Subcutaneous adipose tissue (tissue), 4 donors: ENCODE results near the gene GGTLC1. TPM values are rescaled to one million over a fixed set of nuclear protein-coding genes. Genes with fewer than 3 reads are reported as not detected.

Experiments
- CTCF ChIP-seq: fragments of 450-650 bp; IDR thresholded peaks from one replicate; pipeline ENCODE4 v1.5.1; 2016; ENCODE audit warnings: low read depth, mild to moderate bottlenecking, control low read depth, antibody characterized with exemption, moderate library complexity
- total RNA-seq, 4 donors: library from RNA; depleted of rRNA; stranded (reverse); fragments of >200 nt; gene quantifications; one replicate each; pipeline ENCODE4 v1.1.0, GENCODE V29; 2016

GGTLC1 gene
- total RNA-seq, 4 donors from 2014 or later: not detected

- TF ChIP-seq CTCF: no peak
Observed at GRCh38 chr20:24018796-24019195, 30.2 kb upstream of the GGTLC1 start.

- TF ChIP-seq CTCF: no peak
Observed at GRCh38 chr20:24017458-24017755, 28.8 kb upstream of the GGTLC1 start.

GRCh38 chr20:24016607-24017457, 28.3 kb upstream of the GGTLC1 start:
- TF ChIP-seq CTCF: no peak

DNA sequence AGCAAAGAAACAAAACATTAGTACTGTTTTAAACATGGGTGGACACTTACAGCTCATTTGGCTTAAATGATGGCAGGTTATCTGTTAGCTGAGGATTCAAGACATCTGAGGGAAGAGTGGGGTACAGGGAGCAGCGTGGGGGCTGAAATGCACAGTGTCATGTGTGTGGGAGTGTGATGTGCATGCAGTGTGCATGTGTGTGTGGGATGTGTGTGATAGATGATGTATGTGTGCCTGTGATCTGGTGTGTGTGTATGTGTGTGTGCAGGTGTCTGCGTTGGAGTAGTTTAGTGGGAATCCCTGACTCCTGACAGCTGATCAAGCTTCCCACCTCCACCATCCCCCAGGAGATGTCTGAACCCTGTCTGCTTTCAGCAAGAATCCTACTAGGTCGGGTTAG, 25.4 kb upstream of the GGTLC1 start:
- no peak for TF ChIP-seq CTCF

DNA sequence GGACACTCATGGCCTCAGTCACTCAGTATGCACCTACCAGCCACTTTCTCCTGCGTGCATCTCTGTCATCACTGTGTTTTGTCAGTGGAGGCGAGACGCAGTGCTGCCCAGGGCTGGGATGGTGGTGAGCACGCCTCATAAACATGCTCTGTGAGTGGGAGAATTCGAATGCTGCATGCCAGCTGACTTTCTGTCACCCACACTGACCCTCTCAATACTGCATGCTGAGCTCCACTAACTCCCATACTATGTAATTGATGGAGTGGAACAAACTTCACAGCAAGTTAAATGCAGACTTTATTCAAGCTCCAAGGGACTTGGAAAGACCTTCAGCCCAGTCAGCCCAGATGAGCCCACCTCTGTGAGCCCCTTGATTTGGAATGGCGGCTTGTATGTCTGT, 22.7 kb upstream of the GGTLC1 start:
- no peak for TF ChIP-seq CTCF

GRCh38 chr20:24007758-24008157, 19.2 kb upstream of the GGTLC1 start:
- no peak for TF ChIP-seq CTCF

- TF ChIP-seq CTCF: no peak
Observed at GRCh38 chr20:24007073-24007595, 18.6 kb upstream of the GGTLC1 start.
